ENCODE data around the gene PTGR2. TPM values are rescaled to one million over a fixed set of nuclear protein-coding genes. Genes with fewer than 3 reads are reported as not detected.
A peak's percentile ranks its signal among the peaks of the same experiment; 100 is the strongest.

Gene PTGR2
- total and polyA plus RNA-seq, 10 donors: 2.2 to 8.6 (median 4.7) TPM

DNA sequence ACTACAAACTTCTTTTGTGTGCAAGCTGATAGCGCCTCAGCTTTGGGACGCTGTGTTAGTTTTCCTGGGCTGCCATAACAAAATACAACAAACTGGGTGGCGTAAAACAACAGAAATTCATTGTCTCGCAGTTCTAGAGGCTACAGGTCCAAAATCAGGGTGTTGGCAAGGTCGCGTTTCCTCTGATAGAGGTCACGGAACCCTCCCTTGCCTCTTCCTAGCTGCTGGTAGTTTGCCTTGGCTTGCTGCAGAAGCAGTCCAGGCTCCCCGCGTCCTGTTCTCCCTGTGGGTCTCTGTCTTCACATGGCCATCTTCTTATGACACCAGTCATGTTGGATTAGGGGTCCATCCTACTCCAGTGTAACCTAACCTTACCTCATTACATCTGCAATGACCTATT lies 32.8 kb upstream of the PTGR2 start:
- intact Hi-C loops (cut with DNase I; ENCODE audit: low total_unique reads): no loop called here
- Histone ChIP-seq H3K4me1 (no peaks in the 10 kb centered on the region), H3K36me3 (no peaks in the 10 kb centered on the region), H3K27me3 (replicated peaks in 1 of 7) (no peaks in the 10 kb centered on the region), H3K27ac (peak overlapping the region in 3 of 8 donors; percentile 36 to 37 (median 37)), H3K4me3 (no peak overlapping the region), H3K9me3 (no peaks in the 10 kb centered on the region)
- DNase-seq: peak; percentile 58
- 68 to 85% (median 80%) methylated on average over 7 to 9 of the region's 9 CpGs for WGBS, 5 donors
- no peak for TF ChIP-seq POLR2A (IDR thresholded peaks at IDR 0.05)
- TF ChIP-seq POLR2AphosphoS5 (IDR thresholded peaks at IDR 0.05): peak in 1 of 3 donors; percentile 10
- TF ChIP-seq CTCF (IDR thresholded peaks at IDR 0.05 in 8 of 11, conservative IDR thresholded peaks at IDR 0.05 in 3 of 11): no peak

- Histone ChIP-seq H3K27ac (no peak overlapping the region), H3K4me3 (no peak overlapping the region), H3K27me3 (replicated peaks in 1 of 7) (no peaks in the 10 kb centered on the region), H3K9me3 (no peaks in the 10 kb centered on the region), H3K4me1 (peaks cover 6 to 8% (median 7%) of the 10 kb centered on the region in 6 donors), H3K36me3 (no peaks in the 10 kb centered on the region)
- 76 to 92% (median 86%) methylated on average over 3 of the region's 3 CpGs for WGBS, 5 donors
- DNase-seq: peak; percentile 44
- no peak for TF ChIP-seq POLR2A (IDR thresholded peaks at IDR 0.05)
- no peak for TF ChIP-seq POLR2AphosphoS5 (IDR thresholded peaks at IDR 0.05)
- intact Hi-C loops (cut with DNase I; ENCODE audit: low total_unique reads): no loop called here
These were observed 31.0 kb upstream of the PTGR2 start for GRCh38 chr14:73820631-73821030.

- intact Hi-C loops (cut with DNase I; ENCODE audit: low total_unique reads): no loop called here
- Histone ChIP-seq H3K27me3 (replicated peaks in 1 of 7) (no peaks in the 10 kb centered on the region), H3K4me3 (no peak overlapping the region), H3K4me1 (peaks cover 8 to 11% (median 10%) of the 10 kb centered on the region in 6 donors), H3K27ac (no peak overlapping the region), H3K9me3 (no peaks in the 10 kb centered on the region), H3K36me3 (no peaks in the 10 kb centered on the region)
- DNase-seq: peak; percentile 10
- no peak for TF ChIP-seq CTCF (IDR thresholded peaks at IDR 0.05 in 8 of 11, conservative IDR thresholded peaks at IDR 0.05 in 3 of 11)
- no peak for TF ChIP-seq POLR2AphosphoS5 (IDR thresholded peaks at IDR 0.05)
- no peak for TF ChIP-seq POLR2A (IDR thresholded peaks at IDR 0.05)
These were observed 28.2 kb upstream of the PTGR2 start for GRCh38 chr14:73823339-73823885.

GRCh38 chr14:73824127-73824526 lies 27.5 kb upstream of the PTGR2 start:
- Histone ChIP-seq H3K4me3 (no peak overlapping the region), H3K4me1 (peaks cover 8 to 11% (median 10%) of the 10 kb centered on the region in 6 donors), H3K9me3 (no peaks in the 10 kb centered on the region), H3K27ac (no peak overlapping the region), H3K27me3 (replicated peaks in 1 of 7) (no peaks in the 10 kb centered on the region), H3K36me3 (no peaks in the 10 kb centered on the region)
- TF ChIP-seq POLR2AphosphoS5 (IDR thresholded peaks at IDR 0.05): no peak
- TF ChIP-seq POLR2A (IDR thresholded peaks at IDR 0.05): no peak
- no peak for TF ChIP-seq CTCF (IDR thresholded peaks at IDR 0.05 in 8 of 11, conservative IDR thresholded peaks at IDR 0.05 in 3 of 11)
- peak; percentile 4 for DNase-seq
- intact Hi-C loops (cut with DNase I; ENCODE audit: low total_unique reads): no loop called here
- 87 to 95% (median 90%) methylated on average over 4 of the region's 4 CpGs for WGBS, 5 donors

All from spleen (tissue), 11 donors.